MM.1S (cell line): ENCODE data around the gene HPSE2.

Experiments used
- DNase-seq: peaks from one replicate; pipeline ENCODE4 v3.0.0-alpha.2; 2015
- H2AFZ ChIP-seq: fragments of 300-600 bp; sonication (generic); 2 replicates; pipeline ENCODE4 v1.6.0; 2016; ENCODE audit warnings: antibody characterized with exemption, low read length
- H3F3A ChIP-seq: fragments of 300-600 bp; sonication (generic); 2 replicates; pipeline ENCODE4 v1.6.1; 2016; ENCODE audit warnings: mild to moderate bottlenecking, antibody characterized with exemption, low read length, moderate library complexity, mixed read lengths; ENCODE audit not compliant: insufficient read depth
- H3K27ac ChIP-seq: fragments of 300-600 bp; sonication (generic); 2 replicates; pipeline ENCODE4 v1.5.1; 2016; ENCODE audit warnings: mild to moderate bottlenecking, low read length
- H3K27me3 ChIP-seq: fragments of 300-600 bp; sonication (generic); replicated peaks from 2 replicates; pipeline ENCODE4 v1.6.0; 2016; ENCODE audit warnings: low read length; ENCODE audit not compliant: insufficient read depth
- H3K36me3 ChIP-seq: fragments of 300-600 bp; sonication (generic); replicated peaks from 2 replicates; pipeline ENCODE4 v1.6.1; 2016; ENCODE audit warnings: mild to moderate bottlenecking, low read length, mixed read lengths; ENCODE audit not compliant: insufficient read depth
- H3K4me1 ChIP-seq: fragments of 300-600 bp; sonication (generic); 2 replicates; pipeline ENCODE4 v1.6.1; 2016; ENCODE audit warnings: low read length, mixed read lengths
- H3K4me2 ChIP-seq: fragments of 300-600 bp; sonication (generic); 2 replicates; pipeline ENCODE4 v1.6.0; 2016; ENCODE audit warnings: low read depth, low read length
- H3K4me3 ChIP-seq: fragments of 300-600 bp; sonication (generic); 2 replicates; pipeline ENCODE4 v1.5.1; 2016; ENCODE audit warnings: low read length, mixed read lengths
- H3K79me2 ChIP-seq: fragments of 300-600 bp; sonication (generic); 2 replicates; pipeline ENCODE4 v1.6.1; 2016; ENCODE audit warnings: mixed run types, low read length, mixed read lengths
- H3K9ac ChIP-seq: fragments of 300-600 bp; sonication (generic); 2 replicates; pipeline ENCODE4 v1.6.1; 2016; ENCODE audit warnings: low read length, mixed read lengths
- H3K9me2 ChIP-seq: fragments of 300-600 bp; sonication (generic); replicated peaks from 2 replicates; pipeline ENCODE4 v1.6.1; 2016; ENCODE audit warnings: mild to moderate bottlenecking, low read length, mixed read lengths; ENCODE audit not compliant: insufficient read depth
- H3K9me3 ChIP-seq: fragments of 300-600 bp; sonication (generic); replicated peaks from 2 replicates; pipeline ENCODE4 v1.6.1; 2016; ENCODE audit warnings: mild to moderate bottlenecking, low read length, mixed read lengths; ENCODE audit not compliant: insufficient read depth
- H4K20me1 ChIP-seq: fragments of 300-600 bp; sonication (generic); 2 replicates; pipeline ENCODE4 v1.6.1; 2016; ENCODE audit warnings: mild to moderate bottlenecking, low read length, moderate library complexity, mixed read lengths; ENCODE audit not compliant: insufficient read depth
- EZH2 ChIP-seq: fragments of 300-600 bp; sonication (generic); optimal IDR thresholded peaks from 2 replicates; pipeline ENCODE3; 2017; ENCODE audit warnings: low read depth, mild to moderate bottlenecking, antibody characterized with exemption, low read length, mixed read lengths
- EZH2phosphoT487 ChIP-seq: fragments of 300-600 bp; sonication (generic); IDR thresholded peaks from 2 replicates; pipeline ENCODE4 v1.6.1; 2018; ENCODE audit warnings: antibody characterized with exemption, low read length
- TF ChIP-seq, protein P1 (sequence below): fragments of 300-600 bp; sonication (generic); IDR thresholded peaks from 2 replicates; pipeline ENCODE4 v1.5.1; 2016; ENCODE audit warnings: antibody characterized with exemption, low read length, mixed read lengths

Gene HPSE2

DNA sequence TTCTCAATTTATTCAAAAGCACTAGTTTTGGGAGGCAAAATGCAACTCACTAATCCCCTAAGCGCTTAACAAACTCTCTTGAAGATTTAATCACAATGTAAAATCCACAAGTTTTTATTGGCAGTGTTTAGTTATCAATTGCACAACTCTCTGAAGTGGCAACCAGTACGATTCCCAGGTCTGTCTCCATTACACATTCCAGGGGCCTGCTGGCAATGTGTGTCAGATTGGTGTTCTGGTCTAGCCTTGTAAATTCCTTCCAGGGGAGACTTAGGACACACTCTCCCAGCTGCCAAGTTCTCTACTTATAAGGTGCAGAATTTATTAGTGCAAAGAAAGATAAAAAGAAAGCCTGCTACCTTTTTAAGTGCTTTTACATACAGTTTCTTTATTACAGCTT lies 624.2 kb downstream of the HPSE2 start:
- no peaks in the 10 kb centered on the region for H4K20me1 ChIP-seq
- no peaks in the 10 kb centered on the region for H3K4me1 ChIP-seq
- H2AFZ ChIP-seq, result no peak overlapping the region
- H3F3A ChIP-seq, result no peaks in the 10 kb centered on the region
- TF ChIP-seq EZH2phosphoT487 (no peak), EZH2 (no peak)
- TF ChIP-seq, protein P1, sequence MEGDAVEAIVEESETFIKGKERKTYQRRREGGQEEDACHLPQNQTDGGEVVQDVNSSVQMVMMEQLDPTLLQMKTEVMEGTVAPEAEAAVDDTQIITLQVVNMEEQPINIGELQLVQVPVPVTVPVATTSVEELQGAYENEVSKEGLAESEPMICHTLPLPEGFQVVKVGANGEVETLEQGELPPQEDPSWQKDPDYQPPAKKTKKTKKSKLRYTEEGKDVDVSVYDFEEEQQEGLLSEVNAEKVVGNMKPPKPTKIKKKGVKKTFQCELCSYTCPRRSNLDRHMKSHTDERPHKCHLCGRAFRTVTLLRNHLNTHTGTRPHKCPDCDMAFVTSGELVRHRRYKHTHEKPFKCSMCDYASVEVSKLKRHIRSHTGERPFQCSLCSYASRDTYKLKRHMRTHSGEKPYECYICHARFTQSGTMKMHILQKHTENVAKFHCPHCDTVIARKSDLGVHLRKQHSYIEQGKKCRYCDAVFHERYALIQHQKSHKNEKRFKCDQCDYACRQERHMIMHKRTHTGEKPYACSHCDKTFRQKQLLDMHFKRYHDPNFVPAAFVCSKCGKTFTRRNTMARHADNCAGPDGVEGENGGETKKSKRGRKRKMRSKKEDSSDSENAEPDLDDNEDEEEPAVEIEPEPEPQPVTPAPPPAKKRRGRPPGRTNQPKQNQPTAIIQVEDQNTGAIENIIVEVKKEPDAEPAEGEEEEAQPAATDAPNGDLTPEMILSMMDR, result no peak
- no peak for DNase-seq
- H3K9me3 ChIP-seq, result no peaks in the 10 kb centered on the region
- no peaks in the 10 kb centered on the region for H3K79me2 ChIP-seq
- H3K9ac ChIP-seq, result no peak overlapping the region
- H3K27me3 ChIP-seq, result no peaks in the 10 kb centered on the region
- H3K9me2 ChIP-seq, result no peaks in the 10 kb centered on the region
- no peaks in the 10 kb centered on the region for H3K36me3 ChIP-seq
- H3K4me3 ChIP-seq, result no peak overlapping the region
- no peak overlapping the region for H3K4me2 ChIP-seq
- H3K27ac ChIP-seq, result no peak overlapping the region

DNA sequence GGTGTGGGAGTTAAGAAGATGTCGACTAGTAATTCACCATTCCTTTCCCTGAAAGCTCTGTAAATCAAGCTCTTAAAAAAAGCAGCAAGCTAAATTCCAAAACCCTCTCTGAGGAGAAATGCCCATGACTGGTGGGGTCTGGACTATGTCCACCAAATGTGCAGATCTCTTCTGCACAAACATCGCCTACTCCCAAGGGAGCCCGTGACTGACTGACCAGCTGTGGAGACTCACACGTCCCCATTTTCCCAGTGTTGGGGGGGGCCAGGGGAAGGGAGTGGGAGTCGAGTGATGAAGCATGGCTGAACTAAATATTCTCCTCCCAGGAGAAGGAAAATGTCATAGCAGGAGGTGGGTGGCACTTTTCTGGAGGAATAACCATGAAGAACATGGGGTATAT lies 624.8 kb downstream of the HPSE2 start:
- no peak overlapping the region for H3K9ac ChIP-seq
- no peaks in the 10 kb centered on the region for H3K9me3 ChIP-seq
- no peak overlapping the region for H3K27ac ChIP-seq
- no peaks in the 10 kb centered on the region for H3K9me2 ChIP-seq
- H3K27me3 ChIP-seq, result no peaks in the 10 kb centered on the region
- H3F3A ChIP-seq, result no peaks in the 10 kb centered on the region
- no peaks in the 10 kb centered on the region for H3K4me1 ChIP-seq
- no peak for DNase-seq
- H3K4me3 ChIP-seq, result no peak overlapping the region
- no peak for TF ChIP-seq EZH2phosphoT487
- no peak for TF ChIP-seq EZH2
- TF ChIP-seq, protein P1, result no peak
- no peaks in the 10 kb centered on the region for H3K79me2 ChIP-seq
- no peak overlapping the region for H3K4me2 ChIP-seq
- no peaks in the 10 kb centered on the region for H4K20me1 ChIP-seq
- no peaks in the 10 kb centered on the region for H3K36me3 ChIP-seq
- no peak overlapping the region for H2AFZ ChIP-seq

DNA sequence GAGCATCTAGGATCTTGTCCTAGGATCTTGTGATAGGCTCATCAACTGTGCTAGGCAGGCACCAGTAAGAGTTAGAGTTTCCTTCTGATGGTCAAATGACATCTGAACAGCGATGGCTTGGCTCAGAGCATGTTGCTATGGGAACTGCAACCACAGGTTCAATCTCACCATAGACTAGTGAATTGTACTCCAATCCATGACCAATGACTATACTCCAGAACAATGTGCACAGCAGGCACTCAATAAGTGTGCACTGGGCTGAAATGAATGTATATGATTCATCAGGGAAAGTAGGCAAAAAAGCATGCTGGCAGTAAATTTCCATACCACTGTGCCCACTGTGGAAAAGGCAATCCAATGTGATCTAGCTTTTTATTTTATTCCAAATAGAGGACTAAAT lies 625.4 kb downstream of the HPSE2 start:
- TF ChIP-seq EZH2phosphoT487 (no peak), EZH2 (no peak)
- TF ChIP-seq, protein P1, result no peak
- no peaks in the 10 kb centered on the region for H3K27me3 ChIP-seq
- no peaks in the 10 kb centered on the region for H4K20me1 ChIP-seq
- no peak overlapping the region for H2AFZ ChIP-seq
- no peak overlapping the region for H3K4me3 ChIP-seq
- H3F3A ChIP-seq, result no peaks in the 10 kb centered on the region
- H3K4me1 ChIP-seq, result no peaks in the 10 kb centered on the region
- H3K79me2 ChIP-seq, result no peaks in the 10 kb centered on the region
- H3K9me3 ChIP-seq, result no peaks in the 10 kb centered on the region
- DNase-seq, result no peak
- H3K27ac ChIP-seq, result no peak overlapping the region
- H3K9me2 ChIP-seq, result no peaks in the 10 kb centered on the region
- no peak overlapping the region for H3K4me2 ChIP-seq
- H3K9ac ChIP-seq, result no peak overlapping the region
- no peaks in the 10 kb centered on the region for H3K36me3 ChIP-seq
